Lung (tissue), 12 donors: ENCODE measurements around the gene TDRD6. TPM values are rescaled to one million over a fixed set of nuclear protein-coding genes. Genes with fewer than 3 reads are reported as not detected.

ENCODE experiments used
- ATAC-seq: fragments of 200-7000 bp; cut with Tn5 transposase; one replicate; pipeline ENCODE4 v1.9.1; 2020; ENCODE audit warnings: moderate number of reproducible peaks; ENCODE audit not compliant: insufficient read depth, low FRiP score
- DNase-seq, 3 donors: peaks; one replicate each; pipeline ENCODE4 v3.0.0-alpha.2; 2013 to 2017
- H3K27ac ChIP-seq, 2 donors: one replicate each; pipeline ENCODE4 v1.5.1; 2013; ENCODE audit warnings: mild to moderate bottlenecking in 2 of 2, moderate library complexity in 2 of 2, control low read depth in 1 of 2, inconsistent platforms in 1 of 2, low read depth in 1 of 2, low read length in 1 of 2
- H3K27me3 ChIP-seq, 3 donors: one replicate each; pipeline ENCODE4 v1.5.1; 2013; ENCODE audit warnings: low read length in 2 of 3; ENCODE audit not compliant: control insufficient read depth in 3 of 3, insufficient read depth in 3 of 3
- H3K36me3 ChIP-seq, 4 donors: one replicate each; pipeline ENCODE4 v1.5.1; 2013; ENCODE audit warnings: low read length in 4 of 4, mild to moderate bottlenecking in 1 of 4, moderate library complexity in 1 of 4; ENCODE audit not compliant: control insufficient read depth in 4 of 4, insufficient read depth in 4 of 4
- H3K4me1 ChIP-seq, 5 donors: one replicate each; pipeline ENCODE4 v1.5.1; 2013; ENCODE audit warnings: low read length in 5 of 5, mild to moderate bottlenecking in 2 of 5, moderate library complexity in 1 of 5; ENCODE audit not compliant: control insufficient read depth in 5 of 5, insufficient read depth in 5 of 5
- H3K4me3 ChIP-seq: one replicate; pipeline ENCODE4 v1.5.1; 2013; ENCODE audit warnings: mild to moderate bottlenecking, control low read depth, moderate library complexity
- H3K9ac ChIP-seq, 2 donors: one replicate each; pipeline ENCODE4 v1.5.1; 2013; ENCODE audit warnings: low read length in 2 of 2, control low read depth in 1 of 2; ENCODE audit not compliant: insufficient read depth in 1 of 2
- H3K9me3 ChIP-seq, 4 donors: one replicate each; pipeline ENCODE4 v1.5.1; 2013; ENCODE audit warnings: low read length in 3 of 4, mild to moderate bottlenecking in 1 of 4, moderate library complexity in 1 of 4; ENCODE audit not compliant: control insufficient read depth in 4 of 4, insufficient read depth in 3 of 4
- WGBS, 2 donors: extraction: QIAGEN DNeasy Blood & Tissue Kit; methylation state at CpG; one replicate each; pipeline ENCODE4 v1.1.7; 2013; 5-methylcytosine and 5-hydroxymethylcytosine counted together
- polyA plus RNA-seq, 2 donors: library from polyadenylated mRNA; stranded (reverse); fragments of 200-250 nt; gene quantifications; one replicate each; pipeline ENCODE4 v1.2.1, GENCODE V29; 2013
- total RNA-seq, 2 donors: library from RNA; depleted of rRNA in 1 of 2; stranded (reverse); fragments of >200 nt in 1 of 2; gene quantifications; one replicate each; pipeline ENCODE4 v1.2.1, GENCODE V29; 2014 to 2021
- TF ChIP-seq, protein P1 (sequence below): IDR thresholded peaks from 2 replicates; pipeline ENCODE4 v1.5.1; 2012; ENCODE audit warnings: mild to moderate bottlenecking; ENCODE audit errors: control extremely low read depth, extremely low read depth
- donor health status: control.
- donor health status: control.
- donor health status: Bipolar disorder and iron deficiency.
- donor health status: healthy.
- donor health status: DM: yes; HTN: yes; CAD: no.

Gene TDRD6
- total and polyA plus RNA-seq, 4 donors: 0.03 to 1.8 (median 0.42) TPM

DNA sequence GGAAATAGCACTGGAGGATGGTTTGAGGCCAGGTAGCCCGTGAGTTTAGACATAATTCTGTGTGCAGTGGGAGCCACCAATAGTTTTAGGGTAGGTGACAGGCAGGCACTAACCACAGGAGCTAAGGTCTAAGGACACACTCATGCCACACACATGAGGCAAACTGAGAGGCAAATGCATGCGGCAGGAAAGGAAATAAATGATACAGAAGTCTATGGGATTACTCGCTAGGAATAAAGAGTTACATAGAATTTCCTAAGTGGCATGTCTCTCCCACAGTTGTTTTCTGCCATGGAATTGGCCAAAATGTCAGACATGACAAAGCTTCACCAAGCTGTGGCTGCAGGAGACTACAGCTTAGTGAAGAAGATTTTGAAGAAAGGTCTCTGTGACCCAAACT is 64.0 kb downstream of the TDRD6 start:
- Histone ChIP-seq H3K9me3 (no peaks in the 10 kb centered on the region), H3K27me3 (no peaks in the 10 kb centered on the region), H3K4me3 (no peak overlapping the region), H3K4me1 (no peaks in the 10 kb centered on the region), H3K27ac (no peak overlapping the region), H3K36me3 (no peaks in the 10 kb centered on the region), H3K9ac (no peak overlapping the region)
- WGBS, 2 donors: 59 to 90% methylated on average over 3 of the region's 3 CpGs
- no peak for ATAC-seq
- no peak for DNase-seq
- TF ChIP-seq, protein P1, sequence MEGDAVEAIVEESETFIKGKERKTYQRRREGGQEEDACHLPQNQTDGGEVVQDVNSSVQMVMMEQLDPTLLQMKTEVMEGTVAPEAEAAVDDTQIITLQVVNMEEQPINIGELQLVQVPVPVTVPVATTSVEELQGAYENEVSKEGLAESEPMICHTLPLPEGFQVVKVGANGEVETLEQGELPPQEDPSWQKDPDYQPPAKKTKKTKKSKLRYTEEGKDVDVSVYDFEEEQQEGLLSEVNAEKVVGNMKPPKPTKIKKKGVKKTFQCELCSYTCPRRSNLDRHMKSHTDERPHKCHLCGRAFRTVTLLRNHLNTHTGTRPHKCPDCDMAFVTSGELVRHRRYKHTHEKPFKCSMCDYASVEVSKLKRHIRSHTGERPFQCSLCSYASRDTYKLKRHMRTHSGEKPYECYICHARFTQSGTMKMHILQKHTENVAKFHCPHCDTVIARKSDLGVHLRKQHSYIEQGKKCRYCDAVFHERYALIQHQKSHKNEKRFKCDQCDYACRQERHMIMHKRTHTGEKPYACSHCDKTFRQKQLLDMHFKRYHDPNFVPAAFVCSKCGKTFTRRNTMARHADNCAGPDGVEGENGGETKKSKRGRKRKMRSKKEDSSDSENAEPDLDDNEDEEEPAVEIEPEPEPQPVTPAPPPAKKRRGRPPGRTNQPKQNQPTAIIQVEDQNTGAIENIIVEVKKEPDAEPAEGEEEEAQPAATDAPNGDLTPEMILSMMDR: no peak

Other genes starting within 250 kb of the TDRD6 start
- gene RCAN2, start 196.4 kb upstream of the TDRD6 start, total RNA-seq: 10 to 100 TPM in 1 of 2 donors, 1 to 10 TPM in 1; 4.7 to 16.7 TPM
- gene RCAN2, start 196.4 kb upstream of the TDRD6 start, polyA plus RNA-seq: 1 to 10 TPM; 4.5 to 4.9 TPM
- 10 to 100 TPM in 1 of 2 donors, 1 to 10 TPM in 1; 6.3 to 14.4 TPM for gene CYP39A1, start 35.1 kb upstream of the TDRD6 start, total RNA-seq
- 1 to 10 TPM; 2.2 to 3.6 TPM for gene CYP39A1, start 35.1 kb upstream of the TDRD6 start, polyA plus RNA-seq
- 10 to 100 TPM in 1 of 2 donors, 1 to 10 TPM in 1; 6.6 to 99.3 TPM for gene SLC25A27, start 34.9 kb upstream of the TDRD6 start, total RNA-seq
- gene SLC25A27, start 34.9 kb upstream of the TDRD6 start, polyA plus RNA-seq: 10 to 100 TPM in 1 of 2 donors, 1 to 10 TPM in 1; 2.9 to 17.8 TPM
- gene PLA2G7, start 47.5 kb downstream of the TDRD6 start, total RNA-seq: 1 to 10 TPM; 6.7 to 9.4 TPM
- gene PLA2G7, start 47.5 kb downstream of the TDRD6 start, polyA plus RNA-seq: 10 to 100 TPM; 13.5 to 23.4 TPM
- gene ANKRD66, start 59.0 kb downstream of the TDRD6 start, total RNA-seq: 10 to 100 TPM; 11.3 to 12.4 TPM
- 1 to 10 TPM; 5.1 to 5.5 TPM for gene ANKRD66, start 59.0 kb downstream of the TDRD6 start, polyA plus RNA-seq
- under 1 TPM; 0.06 to 0.09 TPM for gene MEP1A, start 105.5 kb downstream of the TDRD6 start, total RNA-seq
- under 1 TPM; 0.08 to 0.11 TPM for gene MEP1A, start 105.5 kb downstream of the TDRD6 start, polyA plus RNA-seq
- gene ADGRF5, start 234.1 kb downstream of the TDRD6 start, total RNA-seq: 100 to 1,000 TPM; 206 to 339 TPM
- 10 to 100 TPM; 71.3 to 78.0 TPM for gene ADGRF5, start 234.1 kb downstream of the TDRD6 start, polyA plus RNA-seq